Testis (tissue), 3 donors: ENCODE results near the gene KLRK1. TPM values are rescaled to one million over a fixed set of nuclear protein-coding genes. Genes with fewer than 3 reads are reported as not detected.

Experiments
- DNase-seq: peaks from one replicate; pipeline ENCODE4 v3.0.0-alpha.2; 2019
- H3K27ac ChIP-seq, 2 donors: fragments of 200-600 bp; sonication (generic); one replicate each; pipeline ENCODE4 v1.5.1; 2019
- H3K27me3 ChIP-seq: fragments of 200-600 bp; sonication (generic); one replicate; pipeline ENCODE4 v1.5.1; 2019
- H3K36me3 ChIP-seq: fragments of 200-600 bp; sonication (generic); one replicate; pipeline ENCODE4 v1.5.1; 2017; ENCODE audit warnings: low read depth; ENCODE audit errors: missing control alignments
- H3K4me1 ChIP-seq: fragments of 200-600 bp; sonication (generic); one replicate; pipeline ENCODE4 v1.5.1; 2019
- H3K4me3 ChIP-seq, 2 donors: fragments of 200-600 bp; sonication (generic); one replicate each; pipeline ENCODE4 v1.5.1; 2017 to 2019
- H3K9me3 ChIP-seq: fragments of 200-600 bp; sonication (generic); one replicate; pipeline ENCODE4 v1.5.1; 2017
- POLR2A ChIP-seq: fragments of 450-650 bp; IDR thresholded peaks from one replicate; pipeline ENCODE4 v1.6.1; 2017; ENCODE audit warnings: antibody characterized with exemption, mild to moderate bottlenecking, moderate library complexity
- WGBS, 2 donors: methylation state at CpG; one replicate each; pipeline ENCODE4 v1.1.5; 2018; 5-methylcytosine and 5-hydroxymethylcytosine counted together
- intact Hi-C: fragments of 100-400 bp; cut with DNase I; formaldehyde crosslinking; loops from one replicate; pipeline ENCODE4 v1.15.1; 2023; ENCODE audit warnings: low total_unique reads
- polyA plus RNA-seq: library from polyadenylated mRNA; stranded (reverse); fragments of 350-450 nt; fragmentation: Illumina TruSeq; extraction: RNeasy Lipid Tissue Mini Kit (QIAGEN cat#74804); gene quantifications from one replicate; pipeline ENCODE4 v1.2.3, GENCODE V29; 2014; ENCODE audit warnings: low read depth, low replicate concordance; ENCODE audit not compliant: insufficient read depth
- total RNA-seq, 2 donors: library from RNA; depleted of rRNA; stranded (reverse); fragments of >200 nt; gene quantifications; one replicate each; pipeline ENCODE4 v1.2.3, GENCODE V29; 2016
- TF ChIP-seq, protein P1 (sequence below), 3 experiments: fragments of 450-650 bp in 2 of 3; fragments of 200-600 bp in 1 of 3; sonication (generic) in 1 of 3; IDR thresholded peaks; one replicate each; pipeline ENCODE4 v1.5.1; 2016 to 2019; ENCODE audit warnings: antibody characterized with exemption in 3 of 3, mild to moderate bottlenecking in 2 of 3, moderate library complexity in 1 of 3

The KLRK1 gene
- total and polyA plus RNA-seq, 3 donors from 2014 or later: 1.3 to 5.4 (median 2.8) TPM

DNA sequence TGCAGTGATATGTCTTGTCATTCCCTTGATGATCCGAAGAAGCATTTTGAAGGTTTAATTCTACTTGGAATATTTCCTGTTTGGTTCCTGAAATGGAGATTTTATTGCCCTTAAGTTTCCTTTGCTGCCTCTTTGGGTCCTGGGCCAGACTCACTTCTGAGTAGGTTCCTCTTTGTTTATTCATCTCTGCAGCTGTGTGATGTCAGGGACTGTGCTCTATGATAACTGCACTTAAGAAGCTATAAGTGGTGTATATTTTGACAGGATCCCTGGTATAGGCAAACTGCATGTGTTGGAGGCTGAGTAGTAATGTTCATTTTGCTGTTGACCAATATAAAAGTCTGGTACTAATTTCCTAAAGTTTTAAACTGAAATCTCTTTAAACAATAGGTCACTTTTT, 19.6 kb upstream of the KLRK1 start, which contains the start of gene KLRC4:
KLRC4 (minus strand) TSS at position 366 of the 400 bp plus-strand sequence; CDS start at position 184, 182 bp downstream.
- 0% methylated on average over 1 of the region's 1 CpG for WGBS, 2 donors
- no peaks in the 10 kb centered on the region for H3K4me1 ChIP-seq
- intact Hi-C loops: no loop called here
- DNase-seq: no peak
- no peaks in the 10 kb centered on the region for H3K9me3 ChIP-seq
- no peak for TF ChIP-seq POLR2A
- TF ChIP-seq, protein P1, sequence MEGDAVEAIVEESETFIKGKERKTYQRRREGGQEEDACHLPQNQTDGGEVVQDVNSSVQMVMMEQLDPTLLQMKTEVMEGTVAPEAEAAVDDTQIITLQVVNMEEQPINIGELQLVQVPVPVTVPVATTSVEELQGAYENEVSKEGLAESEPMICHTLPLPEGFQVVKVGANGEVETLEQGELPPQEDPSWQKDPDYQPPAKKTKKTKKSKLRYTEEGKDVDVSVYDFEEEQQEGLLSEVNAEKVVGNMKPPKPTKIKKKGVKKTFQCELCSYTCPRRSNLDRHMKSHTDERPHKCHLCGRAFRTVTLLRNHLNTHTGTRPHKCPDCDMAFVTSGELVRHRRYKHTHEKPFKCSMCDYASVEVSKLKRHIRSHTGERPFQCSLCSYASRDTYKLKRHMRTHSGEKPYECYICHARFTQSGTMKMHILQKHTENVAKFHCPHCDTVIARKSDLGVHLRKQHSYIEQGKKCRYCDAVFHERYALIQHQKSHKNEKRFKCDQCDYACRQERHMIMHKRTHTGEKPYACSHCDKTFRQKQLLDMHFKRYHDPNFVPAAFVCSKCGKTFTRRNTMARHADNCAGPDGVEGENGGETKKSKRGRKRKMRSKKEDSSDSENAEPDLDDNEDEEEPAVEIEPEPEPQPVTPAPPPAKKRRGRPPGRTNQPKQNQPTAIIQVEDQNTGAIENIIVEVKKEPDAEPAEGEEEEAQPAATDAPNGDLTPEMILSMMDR (IDR thresholded peaks at IDR 0.05): no peak
- H3K27ac ChIP-seq: no peak within 1 kb of the TSS
- H3K4me3 ChIP-seq: no peak within 1 kb of the TSS
- no peaks in the 10 kb centered on the region for H3K36me3 ChIP-seq
- H3K27me3 ChIP-seq: no peaks in the 10 kb centered on the region

GRCh38 chr12:10408842-10409241, 19.0 kb upstream of the KLRK1 start:
- no peak overlapping the region for H3K27ac ChIP-seq
- H3K4me3 ChIP-seq: no peak overlapping the region
- H3K36me3 ChIP-seq: no peaks in the 10 kb centered on the region
- no peak for DNase-seq
- intact Hi-C loops: no loop called here
- TF ChIP-seq POLR2A: no peak
- TF ChIP-seq, protein P1 (IDR thresholded peaks at IDR 0.05): no peak
- no peaks in the 10 kb centered on the region for H3K27me3 ChIP-seq
- H3K4me1 ChIP-seq: no peaks in the 10 kb centered on the region
- 66 to 68% methylated on average over 3 of the region's 3 CpGs for WGBS, 2 donors
- H3K9me3 ChIP-seq: no peaks in the 10 kb centered on the region

GRCh38 chr12:10406725-10407124, 16.9 kb upstream of the KLRK1 start:
- WGBS, 2 donors: 71 to 80% methylated on average over 4 of the region's 4 CpGs
- Histone ChIP-seq H3K4me3 (no peak overlapping the region), H3K9me3 (no peaks in the 10 kb centered on the region), H3K36me3 (no peaks in the 10 kb centered on the region), H3K27me3 (no peaks in the 10 kb centered on the region), H3K4me1 (no peaks in the 10 kb centered on the region), H3K27ac (no peak overlapping the region)
- no peak for TF ChIP-seq POLR2A
- TF ChIP-seq, protein P1 (IDR thresholded peaks at IDR 0.05): no peak
- intact Hi-C loops: no loop called here
- DNase-seq: peak; percentile 22

GRCh38 chr12:10405294-10405693, 15.5 kb upstream of the KLRK1 start:
- Histone ChIP-seq H3K4me3 (no peak overlapping the region), H3K27ac (no peak overlapping the region), H3K27me3 (no peaks in the 10 kb centered on the region), H3K4me1 (no peaks in the 10 kb centered on the region), H3K9me3 (no peaks in the 10 kb centered on the region), H3K36me3 (no peaks in the 10 kb centered on the region)
- WGBS, 2 donors: 96 to 98% methylated on average over 5 of the region's 5 CpGs
- no peak for TF ChIP-seq POLR2A
- TF ChIP-seq, protein P1 (IDR thresholded peaks at IDR 0.05): no peak
- DNase-seq: no peak
- intact Hi-C loops: no loop called here

DNA sequence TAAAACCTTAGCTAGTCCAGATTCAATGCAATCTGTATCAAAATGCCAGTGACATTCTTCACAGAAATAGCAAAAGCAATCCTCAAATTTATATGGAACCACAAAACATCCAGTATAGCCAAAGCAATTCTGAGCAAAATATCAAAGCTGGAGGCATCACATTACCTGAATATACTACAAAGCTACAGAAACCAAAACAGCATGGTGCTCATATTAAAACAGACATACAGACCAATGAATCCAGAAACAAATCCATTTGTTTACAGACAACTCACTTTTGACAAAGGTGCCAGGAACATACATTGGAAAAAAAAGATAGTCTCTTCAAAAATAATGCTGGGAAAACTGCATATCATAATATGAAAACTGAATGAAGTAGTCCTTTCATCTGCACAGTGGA, 15.0 kb upstream of the KLRK1 start:
- TF ChIP-seq POLR2A: no peak
- TF ChIP-seq, protein P1 (IDR thresholded peaks at IDR 0.05): no peak
- intact Hi-C loops: no loop called here

More for the DNA sequence above, 15.0 kb upstream of the KLRK1 start:
- H3K27ac ChIP-seq: no peak overlapping the region
- H3K9me3 ChIP-seq: no peaks in the 10 kb centered on the region
- no peaks in the 10 kb centered on the region for H3K27me3 ChIP-seq
- H3K4me3 ChIP-seq: no peak overlapping the region
- no peaks in the 10 kb centered on the region for H3K4me1 ChIP-seq
- DNase-seq: no peak
- H3K36me3 ChIP-seq: no peaks in the 10 kb centered on the region
